Adrenal gland (tissue), 12 donors: ENCODE results near the gene OTOS. TPM values are rescaled to one million over a fixed set of nuclear protein-coding genes. Genes with fewer than 3 reads are reported as not detected.

Experiments
- DNase-seq, 7 donors: peaks; one replicate each; pipeline ENCODE4 v3.0.0-alpha.2; 2019 to 2020
- H3K27ac ChIP-seq, 5 donors: fragments of 200-600 bp; sonication (generic) in 4 of 5; 1 replicate in 3 of 5; 2 replicates in 2 of 5; pipeline versions ENCODE4 v1.5.1 to v1.8.0; 2016 to 2020; ENCODE audit warnings: mild to moderate bottlenecking in 1 of 5
- H3K27me3 ChIP-seq: fragments of 200-600 bp; 2 replicates; pipeline ENCODE4 v1.8.0; 2021
- H3K36me3 ChIP-seq, 2 donors: fragments of 200-600 bp; replicated peaks in 1 of 2; 1 replicate in 1 of 2; 2 replicates in 1 of 2; pipeline versions ENCODE4 v1.5.1 to v1.8.0; 2018 to 2022
- H3K4me1 ChIP-seq, 2 donors: fragments of 200-600 bp; replicated peaks in 1 of 2; 1 replicate in 1 of 2; 2 replicates in 1 of 2; pipeline versions ENCODE4 v1.5.1 to v1.8.0; 2018 to 2021
- H3K4me3 ChIP-seq, 4 donors: fragments of 200-600 bp; sonication (generic) in 3 of 4; one replicate each; pipeline ENCODE4 v1.5.1; 2016 to 2018
- H3K9me3 ChIP-seq, 3 donors: fragments of 200-600 bp; sonication (generic) in 1 of 3; replicated peaks in 1 of 3; 1 replicate in 2 of 3; 2 replicates in 1 of 3; pipeline versions ENCODE4 v1.5.1 to v1.8.0; 2016 to 2021
- POLR2A ChIP-seq, 2 donors: fragments of 450-650 bp; IDR thresholded peaks; one replicate each; pipeline ENCODE4 v1.6.1; 2017; ENCODE audit warnings: antibody characterized with exemption in 2 of 2, mild to moderate bottlenecking in 2 of 2, moderate library complexity in 1 of 2
- WGBS, 4 donors: extraction: QIAGEN DNeasy Blood & Tissue Kit in 2 of 4; methylation state at CpG; one replicate each; pipeline versions ENCODE4 v1.1.5 to v1.1.7; 2013 to 2017; 5-methylcytosine and 5-hydroxymethylcytosine counted together
- intact Hi-C, 2 donors: fragments of 100-400 bp; cut with DNase I; formaldehyde crosslinking; loops; one replicate each; pipeline versions ENCODE4 v1.14.1 to v1.15.0; 2022 to 2023
- polyA plus RNA-seq, 3 donors: library from polyadenylated mRNA; stranded (reverse); fragments of 200-250 nt in 2 of 3; fragments of 350-450 nt in 1 of 3; fragmentation: Illumina TruSeq in 1 of 3; extraction: RNeasy Lipid Tissue Mini Kit (QIAGEN cat#74804) in 1 of 3; gene quantifications; one replicate each; pipeline ENCODE4 v1.2.3, GENCODE V29; 2013 to 2014
- total RNA-seq, 9 donors: library from RNA; depleted of rRNA in 4 of 9; stranded (reverse); fragments of >200 nt in 4 of 9; fragments of 120-200 nt in 1 of 9; fragmentation: NEBNext Ultra II Directional in 1 of 9; extraction: Animal tissue kit (Norgen Biotek cat#: 25700) in 1 of 9; gene quantifications; one replicate each; pipeline versions ENCODE4 v1.1.0 to v1.2.4, GENCODE V29; 2013 to 2023
- TF ChIP-seq, protein P1 (sequence below), 6 experiments: fragments of 450-650 bp in 4 of 6; fragments of 200-600 bp in 2 of 6; sonication (generic) in 1 of 6; IDR thresholded peaks; 1 replicate in 5 of 6; 2 replicates in 1 of 6; pipeline versions ENCODE4 v1.5.1 to v1.8.0; 2016 to 2021; ENCODE audit warnings: antibody characterized with exemption in 6 of 6, mild to moderate bottlenecking in 2 of 6, moderate library complexity in 1 of 6
- donor health status: healthy with polysubstance abuse.
- donor health status: Bipolar disorder and iron deficiency.
- donor health status: DM: yes; HTN: yes; CAD: no.
- donor health status: DM: no; HTN: no; CAD: no.
- donor health status: DM: no; HTN: no; CAD: no.
- donor health status: DM: yes; HTN: yes; CAD: no.

OTOS gene
- total and polyA plus RNA-seq, 12 donors: not detected

DNA sequence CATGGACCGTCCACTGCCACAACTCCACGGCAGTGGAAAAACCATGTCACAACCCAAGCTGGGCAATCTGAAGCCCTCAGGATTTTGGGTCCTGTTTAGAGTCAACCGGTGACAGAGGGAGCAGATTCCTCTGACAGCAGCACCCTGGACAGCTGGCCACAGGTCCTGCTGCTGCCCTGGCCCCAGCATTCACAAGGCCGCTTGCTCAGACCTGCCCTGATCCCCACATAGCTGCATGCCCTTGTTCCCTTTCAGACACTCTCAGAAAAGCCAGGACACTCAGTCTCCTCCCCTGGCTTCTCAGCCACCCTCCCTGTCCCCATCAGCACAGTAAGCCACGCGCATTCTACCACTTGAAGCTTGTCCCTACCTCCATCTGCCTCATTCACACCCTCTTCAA lies 6.0 kb downstream of the OTOS start:
- peak in 1 of 7 donors; percentile 37 for DNase-seq
- Histone ChIP-seq H3K4me1 (peaks cover 6 to 11% of the 10 kb centered on the region in 2 donors), H3K27ac (no peak overlapping the region), H3K36me3 (peaks cover 0 to 43% of the 10 kb centered on the region in 2 donors), H3K9me3 (no peaks in the 10 kb centered on the region), H3K27me3 (no peaks in the 10 kb centered on the region), H3K4me3 (no peak overlapping the region)
- TF ChIP-seq, protein P1, sequence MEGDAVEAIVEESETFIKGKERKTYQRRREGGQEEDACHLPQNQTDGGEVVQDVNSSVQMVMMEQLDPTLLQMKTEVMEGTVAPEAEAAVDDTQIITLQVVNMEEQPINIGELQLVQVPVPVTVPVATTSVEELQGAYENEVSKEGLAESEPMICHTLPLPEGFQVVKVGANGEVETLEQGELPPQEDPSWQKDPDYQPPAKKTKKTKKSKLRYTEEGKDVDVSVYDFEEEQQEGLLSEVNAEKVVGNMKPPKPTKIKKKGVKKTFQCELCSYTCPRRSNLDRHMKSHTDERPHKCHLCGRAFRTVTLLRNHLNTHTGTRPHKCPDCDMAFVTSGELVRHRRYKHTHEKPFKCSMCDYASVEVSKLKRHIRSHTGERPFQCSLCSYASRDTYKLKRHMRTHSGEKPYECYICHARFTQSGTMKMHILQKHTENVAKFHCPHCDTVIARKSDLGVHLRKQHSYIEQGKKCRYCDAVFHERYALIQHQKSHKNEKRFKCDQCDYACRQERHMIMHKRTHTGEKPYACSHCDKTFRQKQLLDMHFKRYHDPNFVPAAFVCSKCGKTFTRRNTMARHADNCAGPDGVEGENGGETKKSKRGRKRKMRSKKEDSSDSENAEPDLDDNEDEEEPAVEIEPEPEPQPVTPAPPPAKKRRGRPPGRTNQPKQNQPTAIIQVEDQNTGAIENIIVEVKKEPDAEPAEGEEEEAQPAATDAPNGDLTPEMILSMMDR (IDR thresholded peaks at IDR 0.05): no peak
- no peak for TF ChIP-seq POLR2A (IDR thresholded peaks at IDR 0.05)
- intact Hi-C loops: no loop called here
- 92 to 95% (median 93%) methylated on average over 5 to 6 of the region's 6 CpGs for WGBS, 4 donors

DNA sequence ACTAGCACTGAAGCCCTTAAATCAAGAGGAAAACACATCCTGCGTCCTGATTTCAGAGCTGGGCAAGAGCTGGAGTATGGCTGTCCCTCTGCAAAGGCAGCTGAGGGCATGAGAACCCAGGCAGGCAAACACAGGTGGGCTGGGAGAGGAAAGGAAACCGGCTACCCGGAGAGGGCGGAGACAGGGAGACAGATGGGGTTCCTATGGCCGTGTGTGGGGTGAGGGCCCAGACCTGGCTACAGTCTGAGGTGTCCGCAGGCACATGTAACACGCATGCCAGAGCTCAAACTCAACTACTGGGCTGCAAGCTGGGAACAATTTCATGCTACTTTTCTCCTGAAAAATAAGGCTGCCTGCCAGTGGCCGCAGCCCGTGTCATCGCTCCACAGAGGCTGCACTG lies 7.1 kb downstream of the OTOS start:
- TF ChIP-seq, protein P1 (IDR thresholded peaks at IDR 0.05): no peak
- TF ChIP-seq POLR2A (IDR thresholded peaks at IDR 0.05): no peak
- Histone ChIP-seq H3K36me3 (peaks cover 0 to 54% of the 10 kb centered on the region in 2 donors), H3K4me1 (peaks cover 6 to 11% of the 10 kb centered on the region in 2 donors), H3K9me3 (no peaks in the 10 kb centered on the region), H3K4me3 (no peak overlapping the region), H3K27ac (no peak overlapping the region), H3K27me3 (no peaks in the 10 kb centered on the region)
- intact Hi-C loops: no loop called here
- WGBS, 4 donors: 89 to 94% (median 94%) methylated on average over 8 to 10 of the region's 10 CpGs
- peak in 3 of 7 donors; percentile 6 to 27 (median 9) for DNase-seq

DNA sequence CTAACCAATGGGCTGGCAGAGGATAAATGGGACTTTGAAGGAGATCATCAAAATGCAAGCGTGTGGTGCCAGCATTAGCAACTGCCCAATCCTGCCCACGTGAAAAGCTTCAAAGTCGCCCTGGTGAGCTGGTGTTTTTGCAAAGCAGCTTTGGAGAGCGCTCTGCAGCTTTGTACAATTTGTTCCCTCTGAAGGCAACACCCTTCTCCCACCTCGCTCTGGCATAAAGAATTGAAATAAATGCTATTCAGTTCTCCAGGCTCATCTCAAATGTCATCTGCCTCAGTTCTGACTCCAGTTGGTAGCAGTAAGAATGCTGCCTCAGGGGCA lies 7.8 kb downstream of the OTOS start:
- 95 to 99% (median 97%) methylated on average over 5 of the region's 5 CpGs for WGBS, 4 donors
- H3K36me3 ChIP-seq: peaks cover 0 to 62% of the 10 kb centered on the region in 2 donors
- no peaks in the 10 kb centered on the region for H3K9me3 ChIP-seq
- peaks cover 6 to 11% of the 10 kb centered on the region in 2 donors for H3K4me1 ChIP-seq
- TF ChIP-seq, protein P1 (IDR thresholded peaks at IDR 0.05): no peak
- no peak for TF ChIP-seq POLR2A (IDR thresholded peaks at IDR 0.05)
- H3K4me3 ChIP-seq: no peak overlapping the region
- no peak overlapping the region for H3K27ac ChIP-seq
- H3K27me3 ChIP-seq: no peaks in the 10 kb centered on the region
- intact Hi-C loops: no loop called here
- DNase-seq: no peak

DNA sequence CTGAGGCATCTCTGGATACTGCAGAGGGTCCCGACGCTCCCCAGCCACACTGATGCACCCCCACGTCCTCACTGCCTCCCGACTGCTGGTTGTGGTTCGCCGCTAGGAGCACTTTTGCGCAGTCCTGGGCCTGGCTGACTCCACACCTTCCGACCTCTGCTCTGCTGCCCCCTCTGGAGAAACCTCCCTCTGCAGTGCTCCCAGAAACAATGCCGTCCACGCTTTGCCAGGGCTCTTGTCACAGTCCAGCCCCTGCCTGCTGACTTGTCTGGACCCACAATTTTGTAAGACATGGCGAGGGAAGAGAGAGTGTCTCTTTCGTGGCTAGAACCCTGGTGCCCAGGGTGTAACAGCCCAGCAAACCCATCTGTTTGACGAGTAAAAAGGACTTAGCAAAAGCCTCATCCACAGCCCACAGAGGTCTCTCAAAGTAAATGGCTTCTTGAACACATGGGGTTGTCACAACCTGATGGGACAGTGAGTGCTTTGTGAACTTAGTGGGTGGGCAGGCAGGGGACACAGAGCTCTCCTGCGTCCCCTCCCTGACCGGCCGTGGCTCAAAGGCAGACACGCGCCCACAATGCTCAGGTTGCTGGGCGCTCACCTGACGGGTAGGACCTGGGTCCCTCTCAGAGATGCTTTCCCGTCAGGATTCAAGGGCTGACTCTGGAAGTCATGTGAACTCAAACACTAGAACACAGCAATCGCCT lies 8.4 kb downstream of the OTOS start:
- intact Hi-C loops: no loop called here
- DNase-seq: peak in 2 of 7 donors; percentile 9 to 42
- TF ChIP-seq, protein P1 (IDR thresholded peaks at IDR 0.05): no peak
- no peak for TF ChIP-seq POLR2A (IDR thresholded peaks at IDR 0.05)

More for the DNA sequence above, 8.4 kb downstream of the OTOS start:
- H3K27me3 ChIP-seq: no peaks in the 10 kb centered on the region
- no peak overlapping the region for H3K4me3 ChIP-seq
- H3K27ac ChIP-seq: no peak overlapping the region
- H3K9me3 ChIP-seq: no peaks in the 10 kb centered on the region
- 87 to 97% (median 93%) methylated on average over 14 to 22 of the region's 22 CpGs for WGBS, 4 donors
- H3K36me3 ChIP-seq: peaks cover 0 to 62% of the 10 kb centered on the region in 2 donors
- H3K4me1 ChIP-seq: peaks cover 6 to 11% of the 10 kb centered on the region in 2 donors
